Measurements from ENCODE around the gene HSBP1. TPM values are rescaled to one million over a fixed set of nuclear protein-coding genes. Genes with fewer than 3 reads are reported as not detected.
A peak's percentile ranks its signal among the peaks of the same experiment; 100 is the strongest.

Gene HSBP1
- total RNA-seq, 1 experiment from 2014 or later: 230 TPM

- no peak overlapping the region for H4K91ac ChIP-seq (ENCODE audit: insufficient read length, low read depth, low read length)
- H2BK5ac ChIP-seq (ENCODE audit: insufficient read length, low read length): no peak overlapping the region
- H3K14ac ChIP-seq (ENCODE audit: insufficient read depth, low read length): peak overlapping the region; percentile 86; the same call in 1 of the 2 replicates
- no peak overlapping the region for H3K9ac ChIP-seq (ENCODE audit: extremely low read depth, insufficient read length, low read length)
- no peak overlapping the region for H2BK120ac ChIP-seq (ENCODE audit: low read depth, low read length, poor library complexity, severe bottlenecking)
- H3K4me3 Mint-ChIP-seq: no peak overlapping the region
- H3T11ph ChIP-seq (ENCODE audit: low read length): no peak overlapping the region
- no peaks in the 10 kb centered on the region for H3K79me2 ChIP-seq (ENCODE audit: insufficient read depth, low read length)
- H4K20me1 ChIP-seq (ENCODE audit: control insufficient read depth, insufficient read depth, insufficient read length): no peaks in the 10 kb centered on the region
- peak overlapping the region; percentile 62 for H3K18ac ChIP-seq (ENCODE audit: insufficient read length, low read depth, low read length)
- H2BK15ac ChIP-seq (ENCODE audit: low read depth, low read length): no peak overlapping the region
- no peaks in the 10 kb centered on the region for H3K79me1 ChIP-seq (ENCODE audit: insufficient read depth, low read depth, low read length, poor library complexity, severe bottlenecking)
- H4K8ac ChIP-seq (replicated peaks; ENCODE audit: insufficient read length, low read depth, low read length): no peak overlapping the region
- H3K9me3 Mint-ChIP-seq: no peaks in the 10 kb centered on the region
- H3K4me2 ChIP-seq (ENCODE audit: insufficient read depth, insufficient read length, low read length): no peak overlapping the region
- H3K27me3 Mint-ChIP-seq (ENCODE audit: low read depth): no peaks in the 10 kb centered on the region; the same call in 1 of the 2 replicates
- H3K36me3 Mint-ChIP-seq (ENCODE audit: insufficient read depth in 1 of 3, low read depth in 3 of 3): no peaks in the 10 kb centered on the region; a peak in 1 of 7 replicates
- no peak overlapping the region for H3K27ac ChIP-seq (ENCODE audit: insufficient read length, low read depth, low read length)
- no peaks in the 10 kb centered on the region for H3K23me2 ChIP-seq (ENCODE audit: insufficient read length, low read depth, low read length, poor library complexity, severe bottlenecking)
- DNase-seq: no peak
- H2BK20ac ChIP-seq (ENCODE audit: low read depth, low read length, poor library complexity, severe bottlenecking): no peak overlapping the region
- H3K4ac ChIP-seq (ENCODE audit: low read depth, low read length): no peak overlapping the region
- no CpG with 5 or more reads among the region's 6 CpGs for whole genome bisulfite sequencing (ENCODE audit: extremely low coverage, insufficient read length, low lambda C conversion rate)
- no peak overlapping the region for H4K5ac ChIP-seq (ENCODE audit: insufficient read length, low read depth, low read length)
- H2AK5ac ChIP-seq (ENCODE audit: insufficient read length, low read length): no peak overlapping the region
- peaks cover 10% of the 10 kb centered on the region; the same call in 1 of the 2 replicates for H3K4me1 ChIP-seq (ENCODE audit: insufficient read depth, low read length)
- no peaks in the 10 kb centered on the region for H3K27me3 ChIP-seq (ENCODE audit: insufficient read depth, low read length)
- peak overlapping the region in 1 of 3 experiments; percentile 30; a peak in 2 of 7 replicates for H3K27ac Mint-ChIP-seq
- H3K4me1 Mint-ChIP-seq: peaks cover 57 to 59% of the 10 kb centered on the region in 2 experiments
- H3K56ac ChIP-seq (ENCODE audit: insufficient read length, low read depth, low read length): no peak overlapping the region
- no peak for TF ChIP-seq CTCF (conservative IDR thresholded peaks at IDR 0.05)
- no peaks in the 10 kb centered on the region for H3K9me3 ChIP-seq (ENCODE audit: control insufficient read depth, low read depth, low read length)
- H2AFZ ChIP-seq (ENCODE audit: low read length): peak overlapping the region; percentile 29
- no peak overlapping the region for H3K23ac ChIP-seq (ENCODE audit: insufficient read length, low read depth, low read length)
- H2BK12ac ChIP-seq (ENCODE audit: insufficient read length, low read depth, low read length): no peak overlapping the region
Observed at GRCh38 chr16:83849421-83849820, 41.6 kb downstream of the HSBP1 start.
